Measurements from ENCODE around the gene ETV3L. TPM values are rescaled to one million over a fixed set of nuclear protein-coding genes. Genes with fewer than 3 reads are reported as not detected.

ETV3L gene
- total and polyA plus RNA-seq, 2 of the 8 experiments (the other 6 are each of a cell fraction or from before 2014, with no cell fraction given), result 0.17 to 0.26 TPM

DNA sequence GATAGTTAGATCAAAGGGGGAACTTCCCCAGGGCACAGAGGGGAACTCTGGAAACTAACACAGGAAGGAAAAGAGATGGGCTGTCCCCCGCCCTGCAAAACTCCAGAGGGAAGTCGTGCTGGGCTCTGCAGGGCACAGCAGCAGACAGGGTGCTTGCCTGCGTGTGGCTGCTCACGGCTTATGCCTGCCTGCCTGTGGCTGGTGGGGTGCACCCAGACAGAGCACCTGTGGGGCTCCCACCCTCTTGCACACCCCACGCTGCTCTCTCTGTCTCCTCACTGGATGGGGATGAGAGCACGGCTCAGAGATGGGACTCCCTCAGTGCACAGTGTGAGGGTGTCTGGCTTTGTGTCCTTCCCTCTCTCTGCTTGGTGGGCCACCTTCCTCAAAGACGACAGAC lies 13.5 kb upstream of the ETV3L start:
- peak overlapping the region; percentile 13 to 21; a peak in 3 of 4 replicates for H3K4me2 ChIP-seq (ENCODE audit: insufficient read depth in 1 of 2, low read depth in 2 of 2, low read length in 2 of 2)
- CTCF ChIA-PET (ENCODE audit: partially characterized antibody), result interaction anchor here (1.0 to 9.2 kb wide), 5 partner anchors 11 to 43 kb away, joined by 3 to 67 read pairs (median 26); partner anchors contain the start of gene ETV3L
- H4K5ac ChIP-seq (ENCODE audit: insufficient read length, low read depth, low read length), result no peak overlapping the region

More for the DNA sequence above, 13.5 kb upstream of the ETV3L start:
- H2BK15ac ChIP-seq (ENCODE audit: low read length), result peak overlapping the region; percentile 99; the same call in 1 of the 2 replicates
- peak overlapping the region; percentile 100 for H2BK12ac ChIP-seq (ENCODE audit: low read depth, low read length)
- 76% methylated on average over 7 of the region's 7 CpGs; no CpG with 5 or more reads in 1 of the 2 experiments for whole genome bisulfite sequencing, 2 experiments (ENCODE audit: extremely low coverage in 1 of 2, insufficient coverage in 1 of 2, insufficient read length in 1 of 2, insufficient replicate concordance in 2 of 2, low coverage in 1 of 2, low lambda C conversion rate in 2 of 2, missing lambda C conversion rate in 1 of 2)
- no peaks in the 10 kb centered on the region for H3K36me3 ChIP-seq (ENCODE audit: control insufficient read depth in 2 of 4, insufficient read depth in 4 of 4, low read length in 3 of 4)
- peak overlapping the region; percentile 100 for H2BK20ac ChIP-seq (ENCODE audit: low read length)
- no peak overlapping the region for H2AFZ ChIP-seq (ENCODE audit: low read length)
- H4K20me1 ChIP-seq (replicated peaks in 1 of 2; ENCODE audit: control insufficient read depth in 1 of 2, insufficient read depth in 2 of 2, low read length in 2 of 2), result no peaks in the 10 kb centered on the region
- H3K4me1 ChIP-seq (replicated peaks in 1 of 4; ENCODE audit: control insufficient read depth in 3 of 4, insufficient read depth in 4 of 4, low read length in 3 of 4), result peaks cover 23 to 53% (median 39%) of the 10 kb centered on the region in 4 experiments
- DNase-seq (ENCODE audit: low read depth in 1 of 2, low spot score in 2 of 2) (no peak), FAIRE-seq (no peak)
- H3K14ac ChIP-seq (ENCODE audit: insufficient read length), result no peak overlapping the region
- no peak overlapping the region for H3K27ac ChIP-seq (ENCODE audit: low read depth, low read length)
- peak overlapping the region; percentile 84 for H4K91ac ChIP-seq (replicated peaks; ENCODE audit: insufficient read length, low read length)
- H3K23me2 ChIP-seq (ENCODE audit: low read depth, low read length), result peaks cover 6% of the 10 kb centered on the region; the same call in 1 of the 2 replicates
- H3K9ac ChIP-seq (replicated peaks in 1 of 4; ENCODE audit: extremely low read depth in 1 of 4, low read depth in 3 of 4, low read length in 3 of 4), result 0 out of 7 replicates have a peak overlapping the region, but pooled peaks of 1 of the 4 experiments have one; percentile 18
- peak overlapping the region; percentile 83; the same call in 1 of the 2 replicates for H2AK5ac ChIP-seq (ENCODE audit: low read depth, low read length)
- H3K23ac ChIP-seq (ENCODE audit: insufficient read length), result no peak overlapping the region
- H3K79me2 ChIP-seq (ENCODE audit: control insufficient read depth in 1 of 2, insufficient read depth in 2 of 2, low read length in 2 of 2), result no peaks in the 10 kb centered on the region
- peak overlapping the region; percentile 66 for H2BK120ac ChIP-seq (replicated peaks; ENCODE audit: low read depth, low read length)
- H3K9me3 ChIP-seq (ENCODE audit: insufficient read depth in 2 of 2, low read depth in 1 of 2, low read length in 1 of 2), result no peaks in the 10 kb centered on the region
- POLR2A ChIA-PET (ENCODE audit: partially characterized antibody), result interaction anchor here (1.0 to 4.1 kb wide), 7 partner anchors 8 to 42 kb away, joined by 4 to 21 read pairs (median 7); partner anchors contain the start of gene ETV3
- no peak overlapping the region for H3K4me3 ChIP-seq (ENCODE audit: extremely low read depth in 1 of 4, insufficient read depth in 2 of 4, low read depth in 3 of 4, low read length in 4 of 4)
- H4K8ac ChIP-seq (ENCODE audit: extremely low read depth, insufficient read depth, low read length), result no peak overlapping the region
- peak overlapping the region; percentile 78; the same call in 1 of the 2 replicates for H2BK5ac ChIP-seq (ENCODE audit: low read depth, low read length)
- H3K27me3 ChIP-seq (replicated peaks in 1 of 4; ENCODE audit: control insufficient read depth in 3 of 4, extremely low read depth in 1 of 4, insufficient read depth in 3 of 4, low read length in 3 of 4), result peaks cover 0 to 9% (median 2%) of the 10 kb centered on the region in 4 experiments; a peak in 4 of 7 replicates
- no peaks in the 10 kb centered on the region for H3K79me1 ChIP-seq (ENCODE audit: low read depth, low read length)
- no peak overlapping the region for H3K56ac ChIP-seq (replicated peaks; ENCODE audit: insufficient read length, low read depth, low read length)
- no peak overlapping the region for H3K4ac ChIP-seq (replicated peaks; ENCODE audit: insufficient read length, low read depth, low read length)
- no peak for TF ChIP-seq JUN (IDR thresholded peaks at IDR 0.05; ENCODE audit: low read depth, low read length)
- no peak for TF ChIP-seq PHF8 (conservative IDR thresholded peaks at IDR 0.05; ENCODE audit: low read depth, low read length)
- H3K18ac ChIP-seq (ENCODE audit: extremely low read depth, low read length), result peak overlapping the region; percentile 93
